Mesenteric fat pad (tissue), 1 donor: ENCODE measurements around the gene C11orf71. TPM values are rescaled to one million over a fixed set of nuclear protein-coding genes. Genes with fewer than 3 reads are reported as not detected.

ENCODE experiments used
- DNase-seq: peaks from one replicate; pipeline ENCODE4 v3.0.0-alpha.2; 2020; ENCODE audit warnings: low spot score
- total RNA-seq: library from RNA; stranded (reverse); fragmentation: NEBNext Ultra II Directional; extraction: Animal tissue kit (Norgen Biotek cat#: 25700); gene quantifications from one replicate; pipeline ENCODE4 v1.2.1, GENCODE V29; 2021
- donor health status: DM: yes; HTN: yes; CAD: no.

Gene C11orf71
- total RNA-seq, 1 donor from 2014 or later, result 6.6 TPM

DNA sequence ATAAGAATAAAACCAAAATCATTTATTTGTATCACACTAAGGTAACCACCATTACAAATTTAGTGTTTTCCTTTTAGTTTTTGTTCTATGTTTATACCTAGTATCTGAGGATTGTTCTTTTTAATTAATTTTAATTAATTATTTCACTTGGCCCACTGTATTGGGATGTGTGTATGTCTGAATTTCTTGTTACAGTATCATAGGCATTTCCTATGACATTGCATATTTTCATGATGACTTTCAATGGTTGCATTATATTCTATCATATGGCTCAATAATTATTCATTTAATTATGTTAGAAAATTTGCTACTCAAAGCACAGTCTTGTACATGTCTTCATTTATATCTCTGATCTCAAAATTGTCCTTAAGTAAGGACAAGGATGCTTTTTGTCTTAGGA, 41.0 kb downstream of the C11orf71 start:
- DNase-seq, result no peak

DNA sequence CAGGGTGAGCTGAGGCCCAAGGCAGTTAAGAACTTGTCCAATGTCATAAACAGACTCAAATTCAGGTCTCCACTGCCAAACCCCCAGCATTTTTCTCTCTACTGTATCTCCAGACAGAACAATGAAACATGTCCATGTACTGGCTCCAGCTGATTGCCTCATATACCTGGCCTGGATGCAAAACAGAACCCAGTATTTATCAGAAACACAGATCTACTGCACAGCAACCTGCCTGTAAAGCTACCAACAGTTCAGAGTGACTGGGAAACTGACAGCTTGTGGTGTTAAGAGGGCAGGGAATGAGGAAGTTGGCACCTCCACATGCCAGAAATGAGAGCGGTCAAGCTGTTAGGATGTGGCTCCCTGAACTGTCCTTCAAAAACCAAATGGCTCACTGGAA, 41.6 kb downstream of the C11orf71 start:
- no peak for DNase-seq

DNA sequence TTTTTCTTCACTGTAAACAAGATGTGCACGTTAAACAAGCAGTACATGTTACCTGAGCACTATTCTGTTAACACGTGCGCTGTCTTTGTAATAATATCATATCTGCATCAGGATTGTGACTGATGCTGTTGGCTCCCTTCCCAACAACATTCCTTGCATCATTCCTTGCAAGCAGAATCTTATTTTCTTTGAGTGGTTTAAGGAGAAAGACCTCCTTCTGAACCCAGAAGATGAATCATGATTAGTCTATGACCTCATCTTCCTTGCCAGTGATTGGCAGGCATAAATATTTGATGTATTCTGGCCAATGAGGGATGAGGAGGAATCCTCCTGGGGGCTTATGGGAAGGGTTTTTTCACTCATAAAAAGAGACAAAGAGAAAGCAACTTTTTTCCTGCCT, 46.2 kb downstream of the C11orf71 start:
- DNase-seq, result no peak

DNA sequence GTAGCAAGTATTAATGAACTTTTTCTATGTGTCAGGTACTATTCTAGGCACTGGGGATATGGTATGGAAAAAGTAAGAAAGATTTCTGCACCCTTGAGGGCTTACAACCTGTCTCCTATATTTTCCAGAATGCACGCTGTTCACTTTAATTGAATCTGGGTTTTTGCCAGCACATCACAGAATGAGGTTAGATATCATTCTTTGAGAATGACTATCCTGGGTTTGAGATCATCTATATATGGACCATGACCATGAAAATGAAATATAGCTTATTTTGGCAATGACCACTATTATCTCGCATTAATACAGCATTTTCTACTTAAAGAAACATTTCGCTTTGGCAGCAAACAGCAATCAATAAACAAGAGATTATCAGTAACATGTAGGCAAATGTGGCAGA, 46.9 kb downstream of the C11orf71 start:
- no peak for DNase-seq

DNA sequence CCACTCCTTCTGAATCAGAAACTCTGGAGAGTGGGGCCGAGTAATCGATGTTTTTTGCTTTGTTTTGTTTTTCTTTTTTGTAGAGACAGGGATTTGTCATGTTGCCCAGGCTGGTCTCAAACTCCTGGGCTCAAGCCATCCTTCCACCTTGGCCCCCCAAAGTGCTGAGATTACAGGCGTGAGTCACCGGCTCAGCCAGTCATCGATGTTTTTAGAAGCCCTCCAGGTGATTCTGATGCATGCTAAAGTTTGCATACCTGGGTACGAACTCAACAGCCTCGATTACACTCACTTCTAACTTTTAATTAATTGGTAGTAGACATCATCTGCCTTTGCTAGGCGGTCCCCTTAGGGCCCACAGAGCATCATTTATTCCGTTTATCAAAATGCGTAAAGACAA, 50.3 kb downstream of the C11orf71 start:
- no peak for DNase-seq

Other genes starting within 250 kb of the C11orf71 start
- 1,405 TPM for gene NNMT, start 104.1 kb downstream of the C11orf71 start, total RNA-seq
- 29.5 TPM for gene RBM7, start 155 bp upstream of the C11orf71 start, total RNA-seq
- 85.9 TPM for gene REXO2, start 39.0 kb upstream of the C11orf71 start, total RNA-seq
- not detected for gene NXPE1, start 159.4 kb upstream of the C11orf71 start, total RNA-seq
- not detected for gene NXPE4, start 195.3 kb upstream of the C11orf71 start, total RNA-seq